Aortic smooth muscle cell (primary cell): ENCODE results near the gene MAGEH1. TPM values are rescaled to one million over a fixed set of nuclear protein-coding genes. Genes with fewer than 3 reads are reported as not detected.

ENCODE experiments used
- total RNA-seq: library from RNA; depleted of rRNA; stranded (reverse); fragments of >200 nt; gene quantifications from 2 replicates; pipeline ENCODE4 v1.2.3, GENCODE V29; 2014

MAGEH1 gene
- 45.7 and 46.8 TPM in 2 replicates for total RNA-seq

GRCh38 chrX:55451990-55452832, at the start of gene MAGEH1:
MAGEH1 (plus strand) TSS chrX:55452127; CDS start chrX:55452375, 248 bp downstream.

GRCh38 chrX:55489314-55490009, 37.5 kb downstream of the MAGEH1 start, which contains the start of gene USP51:
USP51 (minus strand) TSS chrX:55489848; CDS start chrX:55488939, 909 bp downstream.

Other genes starting within 250 kb of the MAGEH1 start
- not detected in 2 replicates for gene PAGE5, start 231.8 kb upstream of the MAGEH1 start, total RNA-seq
- not detected in 2 replicates for gene PAGE3, start 187.2 kb upstream of the MAGEH1 start, total RNA-seq
- gene USP51, start 37.7 kb downstream of the MAGEH1 start, total RNA-seq, result 1.2 and 1.5 TPM in 2 replicates
- not detected in 2 replicates for gene FOXR2, start 171.3 kb downstream of the MAGEH1 start, total RNA-seq